Fibroblast of pulmonary artery (primary cell): ENCODE data around the gene FMO1.
"Not testable (repeated sequence)": the region's sequence is repeated elsewhere in the genome, so short reads cannot be mapped to it uniquely, and the experiment has no call there.

Experiments used
- DNase-seq: peaks from one replicate; pipeline ENCODE4 v3.0.0-alpha.2; 2010; ENCODE audit warnings: low read depth
- H3K4me3 ChIP-seq: replicated peaks from 2 replicates; pipeline ENCODE4 v1.5.1; 2011; ENCODE audit warnings: low read depth, mild to moderate bottlenecking, control low read depth, low read length, moderate library complexity
- CTCF ChIP-seq: IDR thresholded peaks from 2 replicates; pipeline ENCODE4 v1.5.1; 2011; ENCODE audit warnings: mild to moderate bottlenecking, control low read depth, low read length, inconsistent platforms; ENCODE audit errors: missing control alignments

The FMO1 gene

GRCh38 chr1:171220581-171221054, 27.7 kb upstream of the FMO1 start:
- DNase-seq: peak; percentile 69
- H3K4me3 ChIP-seq: no peak overlapping the region
- no peak for TF ChIP-seq CTCF

- no peak overlapping the region for H3K4me3 ChIP-seq
- TF ChIP-seq CTCF: no peak
- no peak for DNase-seq
Observed at GRCh38 chr1:171221665-171222591, 26.4 kb upstream of the FMO1 start.

GRCh38 chr1:171222936-171223335, 25.4 kb upstream of the FMO1 start:
- no peak for TF ChIP-seq CTCF
- H3K4me3 ChIP-seq: no peak overlapping the region
- peak; percentile 29 for DNase-seq

GRCh38 chr1:171224257-171224656, 24.0 kb upstream of the FMO1 start:
- not testable (repeated sequence) for DNase-seq, H3K4me3 ChIP-seq

GRCh38 chr1:171226747-171227370, 21.4 kb upstream of the FMO1 start:
- peak; percentile 86 for TF ChIP-seq CTCF

DNA sequence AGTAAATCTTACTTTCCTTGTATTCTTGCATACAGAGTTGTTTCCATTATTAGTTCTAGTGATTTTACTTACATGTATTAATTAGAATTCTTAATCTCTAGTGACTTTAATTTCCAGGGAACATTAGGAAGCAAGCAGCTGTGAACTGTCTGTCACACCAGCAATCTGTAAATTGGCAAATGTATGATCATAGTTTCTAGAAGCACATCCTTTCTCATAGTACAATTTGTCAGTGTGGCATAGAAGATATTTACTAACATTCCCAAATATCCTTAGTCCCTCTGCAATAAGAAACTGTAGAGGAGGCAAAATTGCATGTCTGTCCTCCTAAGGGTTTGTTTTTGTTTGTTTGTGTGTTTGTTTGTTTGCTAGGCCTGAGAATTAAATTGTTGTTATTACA, 17.0 kb upstream of the FMO1 start:
- H3K4me3 ChIP-seq: no peak overlapping the region
- DNase-seq: no peak
- TF ChIP-seq CTCF: no peak

More at GRCh38 chr1:171226747-171227370, 21.4 kb upstream of the FMO1 start:
- H3K4me3 ChIP-seq: no peak overlapping the region
- peak; percentile 91 for DNase-seq

GRCh38 chr1:171233183-171233582, 15.1 kb upstream of the FMO1 start:
- DNase-seq: no peak
- no peak for TF ChIP-seq CTCF
- H3K4me3 ChIP-seq: no peak overlapping the region

DNA sequence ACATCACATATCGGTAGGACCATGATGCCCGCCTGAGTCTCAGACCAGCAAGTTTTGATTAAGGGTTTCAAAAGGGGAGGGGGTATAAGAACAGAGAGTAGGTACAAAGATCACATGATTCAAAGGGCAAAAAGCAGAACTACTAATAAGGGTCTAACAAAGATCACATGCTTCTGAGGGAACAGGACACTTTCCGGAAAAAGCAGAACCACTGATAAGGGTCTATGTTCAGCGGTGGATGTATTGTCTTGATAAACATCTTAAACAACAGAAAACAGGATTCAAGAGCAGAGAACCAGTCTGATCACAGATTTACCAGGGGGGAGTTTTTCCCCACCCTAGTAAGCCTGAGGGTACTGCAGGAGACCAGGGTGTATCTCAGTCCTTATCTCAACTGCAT, 12.1 kb upstream of the FMO1 start:
- not testable (repeated sequence) for H3K4me3 ChIP-seq, DNase-seq
